GM03348 (cell line): Measurements from ENCODE around the gene ELF1.
"Not testable (repeated sequence)": the region's sequence is repeated elsewhere in the genome, so short reads cannot be mapped to it uniquely, and the experiment has no call there.

Experiments used
- DNase-seq: peaks from one replicate; pipeline ENCODE4 v3.0.0; 2012; ENCODE audit warnings: low spot score

The ELF1 gene

GRCh38 chr13:40933508-40934204 lies 85.5 kb downstream of the ELF1 start:
- DNase-seq: no peak

GRCh38 chr13:40932252-40932651 lies 86.9 kb downstream of the ELF1 start:
- DNase-seq: no peak

- DNase-seq: no peak
These were observed 87.4 kb downstream of the ELF1 start for GRCh38 chr13:40931719-40932118.

- not testable (repeated sequence) for DNase-seq
These were observed 89.2 kb downstream of the ELF1 start for GRCh38 chr13:40929883-40930282.

GRCh38 chr13:40928980-40929379 lies 90.1 kb downstream of the ELF1 start:
- no peak for DNase-seq

- no peak for DNase-seq
These were observed 91.2 kb downstream of the ELF1 start for GRCh38 chr13:40927929-40928328.

- no peak for DNase-seq
These were observed 95.2 kb downstream of the ELF1 start for GRCh38 chr13:40923867-40924266.

- DNase-seq: no peak
These were observed 96.6 kb downstream of the ELF1 start for GRCh38 chr13:40922437-40923040.

- DNase-seq: no peak
These were observed 98.3 kb downstream of the ELF1 start for GRCh38 chr13:40920826-40921225.

- DNase-seq: not testable (repeated sequence)
These were observed 99.2 kb downstream of the ELF1 start for GRCh38 chr13:40919901-40920300.

- DNase-seq: no peak
These were observed 102.7 kb downstream of the ELF1 start for GRCh38 chr13:40916207-40916998.

GRCh38 chr13:40914863-40915262 lies 104.3 kb downstream of the ELF1 start:
- not testable (repeated sequence) for DNase-seq

- no peak for DNase-seq
These were observed 107.8 kb downstream of the ELF1 start for GRCh38 chr13:40911341-40911740.

- peak; percentile 8 for DNase-seq
These were observed 108.6 kb downstream of the ELF1 start for GRCh38 chr13:40910324-40911050.

GRCh38 chr13:40909541-40910200 lies 109.4 kb downstream of the ELF1 start:
- DNase-seq: not testable (repeated sequence)

- no peak for DNase-seq
These were observed 110.6 kb downstream of the ELF1 start for GRCh38 chr13:40908546-40908945.

GRCh38 chr13:40901032-40901431 lies 118.1 kb downstream of the ELF1 start:
- DNase-seq: not testable (repeated sequence)

- DNase-seq: not testable (repeated sequence)
These were observed 118.5 kb downstream of the ELF1 start for GRCh38 chr13:40900568-40900967.

GRCh38 chr13:40897053-40897452 lies 122.1 kb downstream of the ELF1 start:
- no peak for DNase-seq

GRCh38 chr13:40895227-40896184 lies 123.6 kb downstream of the ELF1 start:
- no peak for DNase-seq

GRCh38 chr13:40893573-40893972 lies 125.5 kb downstream of the ELF1 start:
- DNase-seq: not testable (repeated sequence)
